Panc1 (cell line): ENCODE data around the gene B3GAT3. TPM values are rescaled to one million over a fixed set of nuclear protein-coding genes. Genes with fewer than 3 reads are reported as not detected.

Experiments
- ATAC-seq: fragments of 200-7000 bp; cut with Tn5 transposase; 2 replicates; pipeline ENCODE4 v1.9.1; 2020; ENCODE audit warnings: mild to moderate bottlenecking, moderate library complexity
- BruUV-seq: library from RNA; stranded (reverse); fragments of 400-500 nt; replicated peaks from 2 replicates; lab custom pipeline; 2021; lab: Mats Ljungman, UMichigan
- CTCF ChIA-PET: fragments of 300-600 bp; sonication (Branson Sonifier 250); formaldehyde crosslinking; loops from one replicate; lab custom pipeline; 2022; ENCODE audit warnings: antibody characterized with exemption; lab: Charles Lee
- POLR2A ChIA-PET: fragments of 300-600 bp; sonication (Branson Sonifier 250); formaldehyde crosslinking; loops from one replicate; lab custom pipeline; 2022; ENCODE audit warnings: antibody characterized with exemption; lab: Charles Lee
- DNase-seq: peaks from one replicate; pipeline ENCODE4 v3.0.0-alpha.2; 2010; ENCODE audit warnings: low read depth, low spot score
- H3K27ac ChIP-seq: 2 replicates; pipeline ENCODE4 v1.5.1; 2011; ENCODE audit warnings: mild to moderate bottlenecking, low read length, inconsistent platforms
- H3K27me3 ChIP-seq: fragments of 200-500 bp; sonication (Bioruptor generic); 2 replicates; pipeline ENCODE4 v1.6.0; 2014; ENCODE audit warnings: low read length, inconsistent platforms; ENCODE audit not compliant: control insufficient read depth, insufficient read depth
- H3K36me3 ChIP-seq: fragments of 200-500 bp; sonication (Bioruptor generic); 2 replicates; pipeline ENCODE4 v1.5.1; 2014; ENCODE audit warnings: inconsistent platforms, mild to moderate bottlenecking, low read length, moderate library complexity; ENCODE audit not compliant: control insufficient read depth, insufficient read depth
- H3K4me1 ChIP-seq: 2 replicates; pipeline ENCODE4 v1.5.1; 2011; ENCODE audit warnings: inconsistent platforms, mild to moderate bottlenecking, low read length, moderate library complexity; ENCODE audit not compliant: control insufficient read depth, insufficient read depth
- H3K4me3 ChIP-seq, 2 experiments: 2 replicates each; pipeline ENCODE4 v1.5.1; 2011 to 2012; ENCODE audit warnings: low read depth in 2 of 2, low read length in 2 of 2, mild to moderate bottlenecking in 2 of 2, inconsistent platforms in 1 of 2, moderate library complexity in 1 of 2
- H3K9me3 ChIP-seq: fragments of 200-500 bp; sonication (Bioruptor generic); 2 replicates; pipeline ENCODE4 v1.5.1; 2014; ENCODE audit warnings: low read depth, mild to moderate bottlenecking, inconsistent platforms, low read length, moderate library complexity; ENCODE audit not compliant: control insufficient read depth, insufficient read depth
- POLR2AphosphoS5 ChIP-seq: IDR thresholded peaks from 2 replicates; pipeline ENCODE4 v1.6.1; 2012; ENCODE audit warnings: mild to moderate bottlenecking, low read depth, low read length, moderate library complexity
- SIN3A ChIP-seq: IDR thresholded peaks from 2 replicates; pipeline ENCODE4 v1.6.1; 2012; ENCODE audit warnings: low read depth, mild to moderate bottlenecking, low read length, moderate library complexity, borderline replicate concordance; ENCODE audit not compliant: insufficient read depth
- TCF7L2 ChIP-seq: IDR thresholded peaks from 2 replicates; pipeline ENCODE4 v1.6.1; 2011; ENCODE audit warnings: mild to moderate bottlenecking, low read depth, low read length, inconsistent platforms
- in situ Hi-C: cut with HindIII; loops from 2 replicates; pipeline ENCODE4 v1.10.0; 2016; ENCODE audit warnings: low sequenced_read_pairs, low pct_unique_long_range_greater_than_20kb
- intact Hi-C: fragments of 100-400 bp; cut with micrococcal nuclease; formaldehyde crosslinking; loops from one replicate; pipeline ENCODE4 v1.10.0; 2022; ENCODE audit not compliant: unreplicated experiment
- total RNA-seq: library from RNA; stranded (reverse); gene quantifications from one replicate; pipeline ENCODE4 v1.2.1, GENCODE V29; 2021; ENCODE audit not compliant: unreplicated experiment
- TF ChIP-seq, protein P1 (sequence below): fragments of 450-650 bp; IDR thresholded peaks from 2 replicates; pipeline ENCODE4 v1.5.1; 2017; ENCODE audit warnings: mild to moderate bottlenecking
- TF ChIP-seq, protein P2 (sequence below), 2 experiments: IDR thresholded peaks; 2 replicates each; pipeline ENCODE4 v1.6.1; 2011 to 2012; ENCODE audit warnings: low read depth in 2 of 2, control low read depth in 1 of 2, low read length in 1 of 2, mild to moderate bottlenecking in 1 of 2, moderate library complexity in 1 of 2; ENCODE audit not compliant: insufficient read depth in 1 of 2

Gene B3GAT3
- total RNA-seq, 1 experiment from 2014 or later, result 68.2 TPM

GRCh38 chr11:62645671-62645945 lies 23.8 kb upstream of the B3GAT3 start:
- ChIA-PET CTCF (no interaction called here), POLR2A (interaction anchor here (0.5 to 0.6 kb wide), 2 partner anchors 23 to 39 kb away, joined by 4 to 13 read pairs; no protein-coding TSS in a partner anchor)
- TSS peak; percentile 72 for BruUV-seq
- DNase-seq (no peak), ATAC-seq (no peak)
- intact Hi-C loops, result no loop called here
- in situ Hi-C loops, result no loop called here
- H3K27ac ChIP-seq, result peak overlapping the region; percentile 80
- H3K36me3 ChIP-seq, result no peaks in the 10 kb centered on the region
- H3K4me3 ChIP-seq, result peak overlapping the region; percentile 69 to 92
- TF ChIP-seq SIN3A (no peak), POLR2AphosphoS5 (no peak), TCF7L2 (no peak)
- TF ChIP-seq, protein P1, sequence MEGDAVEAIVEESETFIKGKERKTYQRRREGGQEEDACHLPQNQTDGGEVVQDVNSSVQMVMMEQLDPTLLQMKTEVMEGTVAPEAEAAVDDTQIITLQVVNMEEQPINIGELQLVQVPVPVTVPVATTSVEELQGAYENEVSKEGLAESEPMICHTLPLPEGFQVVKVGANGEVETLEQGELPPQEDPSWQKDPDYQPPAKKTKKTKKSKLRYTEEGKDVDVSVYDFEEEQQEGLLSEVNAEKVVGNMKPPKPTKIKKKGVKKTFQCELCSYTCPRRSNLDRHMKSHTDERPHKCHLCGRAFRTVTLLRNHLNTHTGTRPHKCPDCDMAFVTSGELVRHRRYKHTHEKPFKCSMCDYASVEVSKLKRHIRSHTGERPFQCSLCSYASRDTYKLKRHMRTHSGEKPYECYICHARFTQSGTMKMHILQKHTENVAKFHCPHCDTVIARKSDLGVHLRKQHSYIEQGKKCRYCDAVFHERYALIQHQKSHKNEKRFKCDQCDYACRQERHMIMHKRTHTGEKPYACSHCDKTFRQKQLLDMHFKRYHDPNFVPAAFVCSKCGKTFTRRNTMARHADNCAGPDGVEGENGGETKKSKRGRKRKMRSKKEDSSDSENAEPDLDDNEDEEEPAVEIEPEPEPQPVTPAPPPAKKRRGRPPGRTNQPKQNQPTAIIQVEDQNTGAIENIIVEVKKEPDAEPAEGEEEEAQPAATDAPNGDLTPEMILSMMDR, result no peak
- TF ChIP-seq, protein P2, sequence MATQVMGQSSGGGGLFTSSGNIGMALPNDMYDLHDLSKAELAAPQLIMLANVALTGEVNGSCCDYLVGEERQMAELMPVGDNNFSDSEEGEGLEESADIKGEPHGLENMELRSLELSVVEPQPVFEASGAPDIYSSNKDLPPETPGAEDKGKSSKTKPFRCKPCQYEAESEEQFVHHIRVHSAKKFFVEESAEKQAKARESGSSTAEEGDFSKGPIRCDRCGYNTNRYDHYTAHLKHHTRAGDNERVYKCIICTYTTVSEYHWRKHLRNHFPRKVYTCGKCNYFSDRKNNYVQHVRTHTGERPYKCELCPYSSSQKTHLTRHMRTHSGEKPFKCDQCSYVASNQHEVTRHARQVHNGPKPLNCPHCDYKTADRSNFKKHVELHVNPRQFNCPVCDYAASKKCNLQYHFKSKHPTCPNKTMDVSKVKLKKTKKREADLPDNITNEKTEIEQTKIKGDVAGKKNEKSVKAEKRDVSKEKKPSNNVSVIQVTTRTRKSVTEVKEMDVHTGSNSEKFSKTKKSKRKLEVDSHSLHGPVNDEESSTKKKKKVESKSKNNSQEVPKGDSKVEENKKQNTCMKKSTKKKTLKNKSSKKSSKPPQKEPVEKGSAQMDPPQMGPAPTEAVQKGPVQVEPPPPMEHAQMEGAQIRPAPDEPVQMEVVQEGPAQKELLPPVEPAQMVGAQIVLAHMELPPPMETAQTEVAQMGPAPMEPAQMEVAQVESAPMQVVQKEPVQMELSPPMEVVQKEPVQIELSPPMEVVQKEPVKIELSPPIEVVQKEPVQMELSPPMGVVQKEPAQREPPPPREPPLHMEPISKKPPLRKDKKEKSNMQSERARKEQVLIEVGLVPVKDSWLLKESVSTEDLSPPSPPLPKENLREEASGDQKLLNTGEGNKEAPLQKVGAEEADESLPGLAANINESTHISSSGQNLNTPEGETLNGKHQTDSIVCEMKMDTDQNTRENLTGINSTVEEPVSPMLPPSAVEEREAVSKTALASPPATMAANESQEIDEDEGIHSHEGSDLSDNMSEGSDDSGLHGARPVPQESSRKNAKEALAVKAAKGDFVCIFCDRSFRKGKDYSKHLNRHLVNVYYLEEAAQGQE (IDR thresholded peaks at IDR 0.05; ENCODE audit: insufficient read depth in 1 of 2, low read depth in 2 of 2, low read length in 1 of 2), result no peak
- no peaks in the 10 kb centered on the region for H3K27me3 ChIP-seq
- H3K9me3 ChIP-seq, result no peaks in the 10 kb centered on the region
- H3K4me1 ChIP-seq, result peaks cover 21% of the 10 kb centered on the region

DNA sequence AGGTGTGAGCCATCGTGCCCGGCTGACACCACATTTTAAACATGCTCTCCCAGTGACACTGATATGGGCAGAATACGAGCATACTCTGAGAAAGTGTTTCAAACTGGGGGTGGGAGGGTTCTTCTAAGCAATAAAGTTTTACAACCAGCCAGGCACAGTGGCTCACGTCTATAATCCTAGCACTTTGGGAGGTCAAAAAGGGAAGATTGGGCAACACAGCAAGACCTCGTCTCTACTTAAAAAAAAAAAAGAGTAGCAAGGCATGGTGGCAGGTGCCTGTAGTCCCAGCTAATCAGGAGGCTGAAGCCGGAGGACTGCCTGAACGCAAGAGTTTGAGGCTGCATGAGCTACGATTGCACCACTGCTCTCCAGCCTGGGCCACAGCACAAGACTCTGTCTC lies 22.4 kb upstream of the B3GAT3 start:
- no peaks in the 10 kb centered on the region for H3K9me3 ChIP-seq
- H3K27ac ChIP-seq, result no peak overlapping the region
- ChIA-PET POLR2A (no interaction called here), CTCF (no interaction called here)
- TF ChIP-seq SIN3A (no peak), POLR2AphosphoS5 (no peak), TCF7L2 (no peak)
- TF ChIP-seq, protein P1, result no peak
- TF ChIP-seq, protein P2 (IDR thresholded peaks at IDR 0.05; ENCODE audit: insufficient read depth in 1 of 2, low read depth in 2 of 2, low read length in 1 of 2), result no peak
- H3K4me1 ChIP-seq, result peaks cover 21% of the 10 kb centered on the region
- H3K36me3 ChIP-seq, result no peaks in the 10 kb centered on the region
- H3K27me3 ChIP-seq, result no peaks in the 10 kb centered on the region
- ATAC-seq (no peak), DNase-seq (no peak)
- no peak overlapping the region for H3K4me3 ChIP-seq
- in situ Hi-C loops, result no loop called here
- intact Hi-C loops, result no loop called here
- BruUV-seq, result no TSS peak
